Measurements from ENCODE around the gene CPT1A.

The CPT1A gene

GRCh38 chr11:68832476-68833181 is 9.1 kb downstream of the CPT1A start:
- no peak for DNase-seq (ENCODE audit: extremely low read depth in 1 of 2, low read depth in 1 of 2)

- DNase-seq (ENCODE audit: extremely low read depth in 1 of 2, low read depth in 1 of 2) = no peak
These were observed 10.6 kb downstream of the CPT1A start for GRCh38 chr11:68831124-68831523.

- DNase-seq (ENCODE audit: extremely low read depth in 1 of 2, low read depth in 1 of 2) = no peak
These were observed 12.1 kb downstream of the CPT1A start for GRCh38 chr11:68829581-68829980.

GRCh38 chr11:68828957-68829356 is 12.8 kb downstream of the CPT1A start:
- DNase-seq (ENCODE audit: extremely low read depth in 1 of 2, low read depth in 1 of 2) = no peak

GRCh38 chr11:68828155-68828931 is 13.4 kb downstream of the CPT1A start:
- no peak for DNase-seq (ENCODE audit: extremely low read depth in 1 of 2, low read depth in 1 of 2)

GRCh38 chr11:68827733-68828132 is 14.0 kb downstream of the CPT1A start:
- DNase-seq (ENCODE audit: extremely low read depth in 1 of 2, low read depth in 1 of 2) = no peak

GRCh38 chr11:68826726-68827125 is 15.0 kb downstream of the CPT1A start:
- DNase-seq (ENCODE audit: extremely low read depth in 1 of 2, low read depth in 1 of 2) = no peak

GRCh38 chr11:68825571-68825970 is 16.1 kb downstream of the CPT1A start:
- peak in 1 of 2 donors; percentile 47 for DNase-seq (ENCODE audit: extremely low read depth in 1 of 2, low read depth in 1 of 2)

- DNase-seq (ENCODE audit: extremely low read depth in 1 of 2, low read depth in 1 of 2) = no peak
These were observed 19.2 kb downstream of the CPT1A start for GRCh38 chr11:68822546-68822945.

GRCh38 chr11:68821670-68822069 is 20.0 kb downstream of the CPT1A start:
- no peak for DNase-seq (ENCODE audit: extremely low read depth in 1 of 2, low read depth in 1 of 2)

- DNase-seq (ENCODE audit: extremely low read depth in 1 of 2, low read depth in 1 of 2) = no peak
These were observed 22.4 kb downstream of the CPT1A start for GRCh38 chr11:68819362-68819761.

- DNase-seq (ENCODE audit: extremely low read depth in 1 of 2, low read depth in 1 of 2) = no peak
These were observed 23.5 kb downstream of the CPT1A start for GRCh38 chr11:68818181-68818580.

GRCh38 chr11:68817554-68817953 is 24.2 kb downstream of the CPT1A start:
- DNase-seq (ENCODE audit: extremely low read depth in 1 of 2, low read depth in 1 of 2) = no peak

- no peak for DNase-seq (ENCODE audit: extremely low read depth in 1 of 2, low read depth in 1 of 2)
These were observed 24.7 kb downstream of the CPT1A start for GRCh38 chr11:68816917-68817419.

- no peak for DNase-seq (ENCODE audit: extremely low read depth in 1 of 2, low read depth in 1 of 2)
These were observed 25.4 kb downstream of the CPT1A start for GRCh38 chr11:68816251-68816776.

- DNase-seq (ENCODE audit: extremely low read depth in 1 of 2, low read depth in 1 of 2) = no peak
These were observed 27.9 kb downstream of the CPT1A start for GRCh38 chr11:68813773-68814172.

GRCh38 chr11:68812526-68812925 is 29.2 kb downstream of the CPT1A start:
- no peak for DNase-seq (ENCODE audit: extremely low read depth in 1 of 2, low read depth in 1 of 2)

GRCh38 chr11:68810164-68810563 is 31.6 kb downstream of the CPT1A start:
- no peak for DNase-seq (ENCODE audit: extremely low read depth in 1 of 2, low read depth in 1 of 2)

GRCh38 chr11:68809506-68809905 is 32.2 kb downstream of the CPT1A start:
- no peak for DNase-seq (ENCODE audit: extremely low read depth in 1 of 2, low read depth in 1 of 2)

- DNase-seq (ENCODE audit: extremely low read depth in 1 of 2, low read depth in 1 of 2) = no peak
These were observed 32.9 kb downstream of the CPT1A start for GRCh38 chr11:68808787-68809186.

GRCh38 chr11:68806931-68807844 is 34.5 kb downstream of the CPT1A start:
- no peak for DNase-seq (ENCODE audit: extremely low read depth in 1 of 2, low read depth in 1 of 2)
